ENCODE data around the gene CCZ1B.
"Not testable (repeated sequence)": the region's sequence is repeated elsewhere in the genome, so short reads cannot be mapped to it uniquely, and the experiment has no call there.

CCZ1B gene

GRCh38 chr7:6826151-6826550 lies at the start of gene CCZ1B:
TSS of gene CCZ1B (minus strand) at chr7:6826275. CDS start at chr7:6826197, 78 bp downstream.
- not testable (repeated sequence) for H3K9me3 Mint-ChIP-seq, H3K36me3 Mint-ChIP-seq, H3K4me1 Mint-ChIP-seq, H3K27me3 Mint-ChIP-seq
- DNase-seq (ENCODE audit: low spot score in 2 of 2) (peak; percentile 77 to 80), ATAC-seq (ENCODE audit: low read depth) (peak; percentile 98)
- Mint-ChIP-seq H3K27ac (peak within 1 kb of the TSS; percentile 88), H3K4me3 (peak within 1 kb of the TSS; percentile 88)

- DNase-seq (ENCODE audit: low spot score in 2 of 2); H3K4me1 Mint-ChIP-seq; H3K27ac Mint-ChIP-seq; H3K4me3 Mint-ChIP-seq; ATAC-seq (ENCODE audit: low read depth); H3K9me3 Mint-ChIP-seq; H3K36me3 Mint-ChIP-seq: not testable (repeated sequence)
- peaks cover 15% of the 10 kb centered on the region for H3K27me3 Mint-ChIP-seq
Measured at GRCh38 chr7:6875022-6875421, 48.9 kb upstream of the CCZ1B start.

- H3K27me3 Mint-ChIP-seq = peaks cover 17% of the 10 kb centered on the region
- H3K27ac Mint-ChIP-seq; DNase-seq (ENCODE audit: low spot score in 2 of 2); H3K4me3 Mint-ChIP-seq; H3K36me3 Mint-ChIP-seq; ATAC-seq (ENCODE audit: low read depth); H3K4me1 Mint-ChIP-seq; H3K9me3 Mint-ChIP-seq: not testable (repeated sequence)
Measured at GRCh38 chr7:6872246-6872945, 46.3 kb upstream of the CCZ1B start.

GRCh38 chr7:6871421-6872144 lies 45.5 kb upstream of the CCZ1B start:
- H3K27me3 Mint-ChIP-seq = peaks cover 17% of the 10 kb centered on the region
- not testable (repeated sequence) for H3K36me3 Mint-ChIP-seq; ATAC-seq (ENCODE audit: low read depth); H3K4me3 Mint-ChIP-seq; H3K4me1 Mint-ChIP-seq; H3K9me3 Mint-ChIP-seq; H3K27ac Mint-ChIP-seq; DNase-seq (ENCODE audit: low spot score in 2 of 2)

GRCh38 chr7:6864751-6865150 lies 38.7 kb upstream of the CCZ1B start:
- not testable (repeated sequence) for H3K4me1 Mint-ChIP-seq; DNase-seq (ENCODE audit: low spot score in 2 of 2); H3K27ac Mint-ChIP-seq; H3K9me3 Mint-ChIP-seq; ATAC-seq (ENCODE audit: low read depth); H3K36me3 Mint-ChIP-seq; H3K4me3 Mint-ChIP-seq
- H3K27me3 Mint-ChIP-seq = peaks cover 10% of the 10 kb centered on the region

- not testable (repeated sequence) for H3K27me3 Mint-ChIP-seq; H3K27ac Mint-ChIP-seq; H3K9me3 Mint-ChIP-seq; DNase-seq (ENCODE audit: low spot score in 2 of 2); H3K4me1 Mint-ChIP-seq; H3K36me3 Mint-ChIP-seq; H3K4me3 Mint-ChIP-seq; ATAC-seq (ENCODE audit: low read depth)
Measured at GRCh38 chr7:6864188-6864587, 38.1 kb upstream of the CCZ1B start.

- H3K9me3 Mint-ChIP-seq; H3K4me3 Mint-ChIP-seq; H3K4me1 Mint-ChIP-seq; H3K36me3 Mint-ChIP-seq; ATAC-seq (ENCODE audit: low read depth); DNase-seq (ENCODE audit: low spot score in 2 of 2); H3K27ac Mint-ChIP-seq; H3K27me3 Mint-ChIP-seq: not testable (repeated sequence)
Measured at GRCh38 chr7:6862876-6863275, 36.8 kb upstream of the CCZ1B start.

- not testable (repeated sequence) for H3K9me3 Mint-ChIP-seq; H3K27me3 Mint-ChIP-seq; H3K27ac Mint-ChIP-seq; H3K4me3 Mint-ChIP-seq; H3K36me3 Mint-ChIP-seq; ATAC-seq (ENCODE audit: low read depth); H3K4me1 Mint-ChIP-seq
- DNase-seq (ENCODE audit: low spot score in 2 of 2) = peak; percentile 74 to 79
Measured at GRCh38 chr7:6857721-6858314, 31.7 kb upstream of the CCZ1B start.

GRCh38 chr7:6855563-6856131 lies 29.6 kb upstream of the CCZ1B start:
- not testable (repeated sequence) for H3K27ac Mint-ChIP-seq; H3K4me1 Mint-ChIP-seq; ATAC-seq (ENCODE audit: low read depth); H3K9me3 Mint-ChIP-seq; H3K27me3 Mint-ChIP-seq; H3K36me3 Mint-ChIP-seq
- DNase-seq (ENCODE audit: low spot score in 2 of 2) = peak in 1 of 2 donors; percentile 24
- peak overlapping the region; percentile 72 for H3K4me3 Mint-ChIP-seq

- ATAC-seq (ENCODE audit: low read depth); H3K27ac Mint-ChIP-seq; H3K9me3 Mint-ChIP-seq; H3K27me3 Mint-ChIP-seq; H3K4me1 Mint-ChIP-seq; H3K36me3 Mint-ChIP-seq: not testable (repeated sequence)
- peak in 1 of 2 donors; percentile 55 for DNase-seq (ENCODE audit: low spot score in 2 of 2)
- H3K4me3 Mint-ChIP-seq = peak overlapping the region; percentile 83
Measured at GRCh38 chr7:6854747-6855562, 28.9 kb upstream of the CCZ1B start.

GRCh38 chr7:6853681-6854080 lies 27.6 kb upstream of the CCZ1B start:
- not testable (repeated sequence) for H3K9me3 Mint-ChIP-seq; H3K36me3 Mint-ChIP-seq; H3K27ac Mint-ChIP-seq; H3K27me3 Mint-ChIP-seq; ATAC-seq (ENCODE audit: low read depth); DNase-seq (ENCODE audit: low spot score in 2 of 2); H3K4me1 Mint-ChIP-seq
- peak overlapping the region; percentile 71 for H3K4me3 Mint-ChIP-seq

- not testable (repeated sequence) for DNase-seq (ENCODE audit: low spot score in 2 of 2); H3K9me3 Mint-ChIP-seq; H3K36me3 Mint-ChIP-seq; H3K4me3 Mint-ChIP-seq; H3K27ac Mint-ChIP-seq; ATAC-seq (ENCODE audit: low read depth); H3K4me1 Mint-ChIP-seq
- peaks cover 14% of the 10 kb centered on the region for H3K27me3 Mint-ChIP-seq
Measured at GRCh38 chr7:6849127-6849526, 23.1 kb upstream of the CCZ1B start.

- H3K4me1 Mint-ChIP-seq; ATAC-seq (ENCODE audit: low read depth); H3K9me3 Mint-ChIP-seq; H3K4me3 Mint-ChIP-seq; H3K27ac Mint-ChIP-seq; DNase-seq (ENCODE audit: low spot score in 2 of 2); H3K36me3 Mint-ChIP-seq: not testable (repeated sequence)
- peaks cover 14% of the 10 kb centered on the region for H3K27me3 Mint-ChIP-seq
Measured at GRCh38 chr7:6847751-6848150, 21.7 kb upstream of the CCZ1B start.

Measured in memory B cell (primary cell).